HG02571 (cell line): ENCODE measurements around the gene ZNF280B.
"Not testable (repeated sequence)": the region's sequence is repeated elsewhere in the genome, so short reads cannot be mapped to it uniquely, and the experiment has no call there.

Source experiments
- ATAC-seq: cut with Tn5 transposase; IDR thresholded peaks from one replicate; pipeline ENCODE4 v1.9.1; 2021; ENCODE audit warnings: mild to moderate bottlenecking, moderate library complexity; ENCODE audit not compliant: unreplicated experiment

ZNF280B gene

DNA sequence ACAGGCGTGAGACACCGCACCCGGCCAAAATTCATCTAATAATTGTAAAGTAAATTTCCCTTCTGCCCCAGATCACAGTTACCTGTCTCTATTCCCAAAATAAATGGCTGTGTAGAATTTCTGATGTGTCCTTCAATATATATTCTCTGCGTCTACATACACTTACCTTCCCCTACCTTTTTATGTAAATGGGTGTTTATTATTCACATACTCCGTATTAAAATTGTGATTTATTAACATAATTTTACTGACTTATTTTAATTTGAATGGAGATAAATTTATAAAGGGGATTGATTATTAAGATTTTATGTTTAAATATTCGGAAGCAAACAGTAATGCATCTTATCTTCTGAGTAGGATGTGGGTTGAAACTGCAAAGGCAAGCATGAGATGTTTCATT, 28.0 kb upstream of the ZNF280B start:
- no peak for ATAC-seq

DNA sequence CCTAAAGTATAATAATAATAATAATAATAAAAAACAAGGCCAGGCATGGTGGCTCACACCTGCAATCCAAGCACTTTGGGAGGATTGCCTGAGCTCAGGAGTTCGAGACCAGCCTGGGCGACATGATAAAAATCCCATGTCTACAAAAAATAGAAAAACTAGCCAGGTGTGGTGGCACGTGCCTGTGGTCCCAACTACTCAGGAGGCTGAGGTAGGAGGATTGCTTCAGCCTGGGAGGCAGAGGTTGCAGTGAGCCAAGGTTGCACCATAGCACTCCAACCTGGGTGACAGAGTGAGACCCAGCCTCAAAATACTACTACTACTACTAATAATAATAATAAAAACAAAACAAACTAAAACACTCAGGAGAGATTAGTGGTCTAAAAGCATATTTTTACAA, 27.1 kb upstream of the ZNF280B start:
- ATAC-seq, result no peak

DNA sequence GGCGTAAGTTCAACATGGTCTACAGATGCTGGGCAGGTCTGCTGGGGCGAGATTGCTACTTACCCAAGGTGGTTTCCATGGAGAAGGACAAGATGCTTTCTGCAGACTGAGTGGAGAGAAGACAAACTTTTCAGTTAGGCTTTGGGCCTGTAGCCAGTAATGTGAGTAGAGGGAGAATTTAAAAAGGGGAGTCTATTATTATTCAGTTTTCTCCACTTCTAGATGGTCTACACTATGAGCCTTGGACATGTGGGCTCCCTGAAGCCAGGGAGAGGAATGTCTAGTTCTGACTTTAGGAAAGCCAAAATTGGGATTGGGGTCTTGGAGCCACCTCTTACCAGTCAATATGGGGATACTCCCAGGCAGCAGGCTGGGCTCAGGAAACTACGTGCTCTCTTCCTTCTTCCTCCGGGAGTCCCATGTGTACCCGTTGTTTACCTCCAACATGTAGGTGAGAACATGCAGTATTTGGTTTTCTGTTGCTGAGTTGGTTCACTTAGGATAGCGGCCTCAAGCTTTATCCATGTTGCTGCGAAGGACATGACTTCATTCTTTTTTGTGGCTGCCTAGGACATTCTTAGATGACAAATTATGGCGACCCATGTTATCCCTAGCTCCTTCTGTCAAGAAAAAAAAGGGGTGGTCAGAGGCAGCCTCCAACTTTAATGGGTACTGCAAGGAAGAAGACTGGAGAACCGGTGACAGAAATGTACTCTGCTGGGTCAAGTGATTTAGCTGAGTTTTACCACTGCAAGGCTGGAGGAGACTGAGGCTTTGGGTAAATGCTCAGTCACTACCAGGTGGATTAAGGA, 26.3 kb upstream of the ZNF280B start:
- ATAC-seq, result no peak

DNA sequence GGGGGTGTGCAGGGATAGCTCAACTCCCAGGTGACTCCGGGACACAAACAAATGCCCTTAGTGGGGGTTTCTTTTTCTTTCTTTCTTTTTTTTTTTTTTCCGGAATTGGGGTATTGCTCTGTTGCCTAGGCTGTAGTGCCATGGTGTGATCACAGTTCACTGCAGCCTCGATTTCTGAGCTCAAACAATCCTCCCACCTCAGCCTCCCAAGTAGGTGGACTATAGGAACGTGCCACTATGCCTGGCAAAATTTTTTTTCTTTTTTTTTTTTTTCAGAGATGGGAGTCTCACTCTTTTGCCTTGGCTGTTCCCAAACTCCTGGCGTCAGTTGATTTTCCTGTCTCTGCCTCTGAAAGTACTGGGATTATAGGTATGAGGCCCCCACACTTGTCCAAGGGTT, 25.3 kb upstream of the ZNF280B start:
- no peak for ATAC-seq

DNA sequence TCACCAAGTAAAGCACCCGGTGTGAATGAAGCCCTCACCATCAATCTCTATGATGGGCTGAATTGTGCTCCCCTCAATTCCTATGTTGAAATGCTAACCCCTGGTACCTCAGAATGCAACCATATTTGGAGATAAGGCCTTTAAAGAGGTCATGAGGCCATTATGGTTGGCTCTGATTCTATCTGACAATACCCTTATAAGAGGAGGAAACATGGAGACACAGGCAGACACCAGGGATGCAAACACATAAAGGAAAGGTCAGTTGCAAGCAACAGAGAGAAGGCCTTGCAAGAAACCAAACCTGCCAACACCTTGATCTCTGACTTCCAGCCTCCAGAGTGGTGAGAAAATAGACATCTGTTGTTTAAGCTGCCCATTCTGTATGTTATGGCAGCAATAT, 24.9 kb upstream of the ZNF280B start:
- no peak for ATAC-seq

DNA sequence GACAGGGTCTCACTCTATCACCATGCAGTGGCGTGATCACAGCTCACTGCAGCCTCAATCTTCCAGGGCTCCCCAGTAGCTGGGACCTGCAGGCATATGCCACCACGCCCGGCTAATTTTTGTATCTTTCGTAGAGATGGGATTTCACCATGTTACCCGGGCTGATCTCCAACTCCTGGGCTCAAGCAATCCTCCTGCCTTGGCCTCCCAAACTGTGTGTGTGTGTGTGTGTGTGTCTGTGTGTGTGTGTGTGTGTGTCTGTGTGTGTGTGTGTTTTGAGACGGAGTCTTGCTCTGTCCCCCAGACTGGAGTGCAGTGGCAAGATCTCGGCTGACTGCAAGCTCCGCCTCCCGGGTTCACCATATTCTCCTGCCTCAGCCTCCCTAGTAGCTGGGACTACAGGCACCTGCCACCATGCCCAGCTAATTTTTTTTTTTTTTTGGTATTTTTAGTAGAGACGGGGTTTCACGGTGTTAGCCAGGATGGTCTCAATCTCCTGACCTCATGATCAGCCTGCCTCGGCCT, 24.1 kb upstream of the ZNF280B start:
- ATAC-seq, result not testable (repeated sequence)

DNA sequence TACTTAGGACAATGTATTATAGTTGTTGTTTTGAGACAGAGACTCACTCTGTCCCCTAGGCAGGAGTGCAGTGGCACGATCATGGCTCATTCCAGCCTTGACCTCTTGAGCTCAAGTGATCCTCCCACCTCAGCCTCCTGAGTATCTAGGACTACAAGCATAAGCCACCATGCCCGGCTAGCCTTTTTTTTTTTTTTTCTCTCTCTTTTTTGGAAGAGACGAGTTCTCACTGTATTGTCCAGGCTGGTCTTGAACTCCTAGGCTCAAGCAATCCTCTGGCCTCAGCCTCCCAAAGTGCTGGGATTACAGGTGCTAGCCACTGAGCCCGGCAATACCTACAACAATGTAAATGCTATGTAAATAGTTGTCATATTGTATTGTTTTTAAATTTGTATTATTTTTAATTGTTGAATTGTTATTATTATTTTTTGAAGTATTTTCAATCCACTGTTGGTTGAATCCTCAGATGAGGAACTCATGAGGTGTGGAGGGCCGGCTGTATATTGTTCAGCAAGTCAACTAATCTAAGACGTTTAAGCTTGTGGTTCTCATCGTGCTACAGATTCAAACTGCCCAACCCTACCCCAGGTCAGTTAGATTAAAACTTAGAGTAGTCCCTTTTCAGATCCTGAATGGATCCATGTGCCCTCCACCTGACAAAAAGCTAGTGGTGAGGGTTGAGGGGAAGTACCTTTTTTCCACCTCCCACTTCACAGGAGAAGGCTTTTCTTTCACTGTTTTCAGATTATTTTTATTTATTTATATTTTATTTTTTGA, 23.4 kb upstream of the ZNF280B start:
- no peak for ATAC-seq

DNA sequence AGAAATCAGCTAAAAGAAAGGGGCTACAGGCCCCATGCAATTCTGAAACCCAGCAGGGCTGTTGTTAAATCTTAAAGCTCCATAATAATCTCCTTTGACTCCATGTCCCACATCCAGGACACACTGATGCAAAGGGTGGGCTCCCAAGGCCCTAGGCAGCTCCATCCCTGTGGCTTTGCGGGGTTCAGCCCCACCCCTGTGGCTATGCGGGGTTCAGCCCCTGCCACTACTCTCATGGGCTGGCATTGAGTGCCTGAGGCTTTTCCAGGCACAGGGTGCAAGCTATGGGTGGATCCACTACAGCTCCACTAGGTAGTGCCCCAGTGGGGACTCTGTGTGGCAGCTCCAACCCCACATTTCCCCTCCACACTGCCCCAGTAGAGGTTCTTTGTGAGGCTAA, 20.2 kb upstream of the ZNF280B start:
- ATAC-seq, result no peak

DNA sequence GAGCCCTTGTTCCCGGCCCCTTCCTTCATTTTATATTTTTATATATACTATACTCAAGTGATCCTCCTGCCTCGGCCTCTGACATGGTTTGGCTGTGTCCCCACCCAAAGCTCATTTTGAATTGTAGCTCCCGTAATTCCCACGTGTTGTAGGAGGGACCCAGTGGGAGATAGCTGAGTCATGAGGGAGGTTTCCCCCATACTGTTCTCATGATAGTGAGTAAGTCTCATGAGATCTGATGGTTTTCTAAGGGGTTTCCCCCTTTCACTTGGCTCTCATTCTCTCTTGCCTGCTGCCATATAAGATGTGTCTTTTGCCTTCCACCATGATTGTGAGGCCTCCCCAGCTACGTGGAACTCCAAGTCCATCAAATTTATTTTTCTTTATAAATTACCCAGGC, 18.8 kb upstream of the ZNF280B start:
- no peak for ATAC-seq

DNA sequence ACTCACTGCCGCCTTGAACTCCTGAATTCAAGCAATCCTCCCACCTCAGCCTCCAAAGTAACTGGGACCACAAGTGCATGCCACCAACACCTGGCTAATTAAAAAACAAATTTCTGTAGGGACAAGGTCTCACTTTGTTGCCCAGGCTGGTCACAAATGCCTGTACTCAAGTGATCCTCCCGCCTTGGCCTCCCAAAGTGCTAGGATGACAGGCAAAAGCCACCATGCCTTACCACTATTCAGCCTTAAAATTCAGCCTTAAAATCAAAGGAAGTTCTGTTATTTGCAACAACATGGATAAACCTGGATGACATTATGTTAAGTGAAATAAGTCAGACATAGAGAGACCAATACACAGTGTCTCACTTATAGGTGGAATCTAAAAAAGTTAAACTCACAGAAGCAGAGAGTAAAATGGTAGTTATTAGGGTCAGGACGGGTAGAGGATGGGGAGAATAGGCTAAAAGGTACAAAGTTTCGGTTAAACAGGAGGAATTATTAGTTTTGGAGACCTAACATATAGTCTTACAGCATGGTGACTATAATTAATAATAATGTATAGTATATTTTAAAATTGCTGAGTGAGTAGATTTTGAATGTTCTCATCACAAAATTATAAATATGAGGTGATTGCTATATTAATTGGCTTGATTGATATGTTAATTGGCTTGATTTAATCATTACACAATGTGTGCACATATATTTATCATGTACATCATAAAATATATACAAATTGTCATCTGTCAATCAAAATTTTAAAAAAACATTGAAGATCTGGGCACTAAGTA, 17.8 kb upstream of the ZNF280B start:
- ATAC-seq, result no peak

DNA sequence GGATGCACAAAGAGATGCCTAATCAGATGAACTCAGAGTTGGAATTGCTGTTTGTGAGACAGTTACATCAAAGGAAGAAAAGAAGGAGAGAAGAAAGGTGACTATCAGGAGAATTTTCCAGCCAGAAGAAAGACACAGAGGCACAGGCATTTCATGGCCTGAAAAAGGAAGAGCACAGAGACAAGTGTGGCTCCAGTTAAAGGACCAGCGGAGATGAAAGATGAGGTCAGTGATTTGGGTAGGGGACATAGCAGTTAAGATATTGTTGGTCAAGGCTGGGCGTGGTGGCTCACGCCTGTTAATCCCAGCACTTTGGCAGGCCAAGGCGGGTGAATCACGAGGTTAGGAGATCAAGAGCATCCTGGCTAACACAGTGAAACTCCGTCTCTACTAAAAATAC, 15.0 kb upstream of the ZNF280B start:
- no peak for ATAC-seq

DNA sequence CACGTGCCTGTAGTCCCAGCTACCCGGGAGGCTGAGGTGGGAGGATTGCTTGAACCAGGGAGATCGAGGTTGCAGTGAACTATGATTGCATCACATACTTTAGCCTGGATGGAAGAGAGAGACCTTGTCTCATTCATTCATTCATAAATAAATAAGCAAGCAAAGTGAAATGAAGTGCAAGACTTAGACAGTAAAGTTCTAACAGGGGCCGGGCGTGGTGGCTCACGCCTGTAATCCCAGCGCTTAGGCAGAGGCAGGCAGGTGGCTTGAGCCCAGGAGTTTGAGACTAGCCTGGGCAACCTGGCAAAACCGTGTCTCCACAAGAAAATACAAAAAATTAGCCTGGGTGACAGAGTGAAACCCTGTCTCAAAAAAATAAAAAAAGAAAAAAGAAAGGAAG, 13.1 kb upstream of the ZNF280B start:
- ATAC-seq, result no peak

DNA sequence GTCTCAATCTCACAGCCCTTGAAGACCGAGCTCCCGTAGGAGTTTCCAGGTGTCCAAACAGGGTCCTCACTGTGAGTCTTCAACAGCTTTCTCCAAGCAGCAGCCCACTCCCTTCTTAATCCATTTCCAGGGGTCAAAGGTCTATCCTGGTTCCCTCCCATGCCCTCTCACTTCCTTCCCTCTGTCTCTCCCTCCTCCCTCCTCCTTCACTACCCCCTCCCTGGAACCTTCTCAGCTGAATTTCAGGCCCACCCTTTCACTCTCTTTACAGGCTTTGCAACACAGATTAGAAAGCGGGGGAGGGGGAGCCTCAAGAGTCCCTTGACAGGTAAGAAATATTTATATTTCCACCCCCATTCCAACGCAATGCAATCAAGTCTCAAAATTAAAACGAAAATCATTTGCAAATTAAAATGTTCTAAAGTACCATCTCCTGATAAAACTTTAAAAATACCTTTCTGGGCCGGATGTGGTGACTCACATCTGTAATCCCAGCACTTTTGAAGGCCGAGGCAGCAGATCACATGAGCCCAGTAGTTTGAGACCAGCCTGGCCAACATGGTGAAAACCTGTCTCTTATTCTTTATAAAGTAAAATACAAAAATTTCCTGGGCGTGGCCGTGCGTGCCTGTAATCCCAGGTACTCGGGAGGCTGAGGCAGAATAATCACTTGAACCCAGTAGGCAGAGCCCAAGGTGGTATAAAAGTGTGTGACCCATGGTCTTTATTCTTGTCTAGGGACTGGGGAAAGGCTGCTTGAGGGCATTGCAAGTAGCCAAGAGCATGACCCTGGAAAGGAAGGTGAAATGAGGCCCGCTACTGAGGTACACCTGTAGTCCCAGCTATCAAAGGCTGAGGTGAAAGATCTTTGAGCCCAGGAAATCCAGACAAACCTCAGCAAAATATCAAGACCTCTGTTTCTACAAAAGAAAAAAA, 12.4 kb upstream of the ZNF280B start:
- ATAC-seq, result no peak

DNA sequence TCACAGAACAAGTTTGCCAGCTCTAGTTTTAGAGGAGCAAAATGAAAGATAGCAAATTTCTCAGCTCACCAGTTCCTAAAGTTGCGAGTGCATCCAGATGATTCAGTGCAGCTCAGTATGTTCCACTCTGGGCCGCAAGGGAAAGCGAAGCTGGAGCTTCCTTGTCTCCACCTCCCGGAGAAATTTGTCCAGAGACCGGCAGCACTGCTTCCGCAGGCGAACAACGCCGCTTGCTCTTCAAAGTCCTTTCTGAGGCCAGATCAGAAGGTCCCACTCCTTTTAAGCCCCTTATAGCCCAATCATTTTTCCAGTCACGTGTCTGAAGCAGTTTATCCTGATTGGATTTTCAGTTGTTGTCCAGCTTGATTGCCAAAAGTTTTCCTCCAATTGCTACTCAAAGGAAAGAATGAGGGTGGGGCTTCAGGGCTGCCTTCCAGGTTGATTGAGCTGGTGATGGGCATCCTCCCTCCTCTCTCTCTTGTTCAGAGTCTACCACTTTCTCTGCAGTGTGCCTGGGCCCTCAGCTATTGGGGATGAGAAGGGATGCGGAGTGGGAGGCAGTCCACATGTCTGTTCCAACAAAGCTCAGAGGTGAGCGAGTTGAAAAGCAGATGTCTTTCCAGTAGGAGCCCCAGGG, 11.6 kb upstream of the ZNF280B start, which contains the start of gene ZNF280A:
TSS of gene ZNF280A (minus strand) at position 251 of the 637 bp plus-strand sequence. CDS start 4,640 bp downstream, outside the sequence.
- ATAC-seq, result no peak

DNA sequence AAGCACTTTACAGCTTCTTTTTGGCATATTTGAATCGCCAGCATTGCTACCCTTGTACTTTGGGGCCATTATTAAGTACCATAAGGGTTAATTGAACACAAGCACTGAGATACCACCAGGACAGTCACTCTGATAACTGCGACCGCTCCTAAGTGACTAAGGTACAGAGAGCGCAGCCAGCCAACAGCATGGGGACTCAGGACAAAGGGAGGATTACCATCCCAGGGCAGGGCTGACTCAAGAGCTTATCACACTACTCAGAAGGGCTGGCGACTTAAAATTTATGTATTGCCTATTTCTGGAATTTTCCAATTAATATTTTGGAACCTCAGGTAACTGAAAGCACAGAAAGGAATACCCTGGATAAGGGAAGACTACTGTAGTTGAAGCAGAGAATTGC, 11.0 kb upstream of the ZNF280B start:
- ATAC-seq, result no peak

DNA sequence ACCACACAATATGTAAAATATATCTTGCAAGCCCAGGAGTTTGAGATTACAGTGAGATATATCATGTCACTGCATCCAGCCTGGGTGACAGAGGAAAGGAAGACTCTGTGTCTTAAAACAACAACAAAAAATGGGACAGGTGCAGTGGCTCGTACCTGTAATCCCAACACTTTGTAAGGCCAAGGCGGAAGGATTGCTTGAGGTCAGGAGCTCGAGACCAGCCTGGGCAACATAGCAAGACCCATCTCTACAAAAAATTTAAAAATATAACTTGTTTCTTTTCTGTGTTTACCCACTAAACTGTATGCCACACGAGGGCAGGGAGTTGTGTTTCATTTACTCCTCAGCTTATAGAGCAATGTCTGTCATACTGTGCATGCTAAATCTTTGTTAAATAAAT, 8.4 kb upstream of the ZNF280B start:
- ATAC-seq, result no peak

DNA sequence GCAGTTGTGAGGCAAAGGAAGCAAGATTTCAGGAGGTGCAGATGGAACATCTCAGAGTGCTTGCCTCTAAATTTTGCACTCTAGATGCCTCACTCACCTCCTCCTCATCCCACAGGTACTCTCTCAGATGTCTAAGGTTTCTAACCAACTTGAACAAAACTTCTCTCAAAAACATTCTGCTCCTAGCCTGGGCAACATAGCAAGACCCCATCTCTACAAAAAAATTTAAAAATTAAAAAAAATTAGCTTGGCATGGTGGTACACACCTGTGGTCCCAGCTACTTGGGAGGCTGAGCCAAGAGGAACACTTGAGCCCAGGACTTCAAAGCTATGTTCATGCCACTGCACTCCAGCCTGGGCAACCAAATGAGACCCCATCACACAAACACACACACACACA, 7.3 kb upstream of the ZNF280B start:
- ATAC-seq, result no peak

DNA sequence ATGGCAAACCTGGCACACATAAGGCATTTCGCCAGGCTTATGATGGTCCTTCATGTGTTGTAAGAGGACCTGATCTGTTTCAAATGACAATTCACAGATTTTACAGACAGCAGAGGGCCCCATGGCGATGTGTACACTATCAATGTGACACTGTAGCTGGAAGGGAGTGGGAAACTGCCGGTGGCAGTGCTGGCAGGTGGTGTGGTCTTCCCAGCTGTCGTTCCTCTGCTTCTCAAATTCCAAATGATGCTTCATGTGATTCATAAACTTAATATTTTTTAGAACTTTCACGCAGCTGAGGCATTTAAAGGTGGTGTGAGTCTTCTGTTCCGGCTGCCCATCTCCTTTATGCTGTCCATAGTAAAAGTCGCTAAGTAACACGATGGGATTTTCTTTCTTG, 5.9 kb upstream of the ZNF280B start:
- ATAC-seq, result not testable (repeated sequence)

DNA sequence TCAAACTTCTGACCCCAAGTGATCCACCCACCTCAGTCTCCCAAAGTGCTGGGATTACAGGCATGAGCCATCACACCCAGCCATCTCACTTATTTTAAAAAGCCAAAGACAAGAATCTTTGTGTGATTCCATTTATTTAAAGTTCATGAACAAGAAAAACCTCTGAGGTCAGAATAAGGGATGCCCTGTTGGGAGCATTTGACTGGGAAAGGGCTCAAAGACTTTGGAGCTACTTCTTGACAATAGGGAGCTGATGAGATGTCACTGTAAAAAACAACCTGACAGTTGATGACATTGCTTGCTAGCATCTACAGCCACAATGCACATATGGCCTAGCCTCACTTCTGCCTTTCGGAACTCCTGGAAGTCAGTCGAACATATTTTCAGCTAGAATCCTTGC, 5.1 kb upstream of the ZNF280B start:
- ATAC-seq, result no peak

DNA sequence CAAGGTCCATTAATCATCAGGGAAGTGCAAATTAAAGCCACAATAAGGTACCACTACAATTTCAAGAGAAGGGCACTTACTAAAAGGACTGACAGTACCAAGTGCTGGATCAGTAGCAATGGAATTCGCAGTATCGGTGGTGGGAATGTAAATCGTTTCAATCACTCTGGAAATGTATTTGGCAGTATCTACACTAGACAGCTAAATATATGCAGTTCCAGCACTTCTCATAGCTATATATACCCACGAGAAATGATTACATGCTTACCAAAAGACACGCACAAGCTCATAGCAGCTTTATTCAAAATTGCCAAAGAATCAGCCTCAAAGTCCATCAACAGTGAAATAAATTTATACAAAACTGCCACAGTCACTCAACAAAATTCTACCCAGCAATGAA, 4.4 kb upstream of the ZNF280B start:
- ATAC-seq, result no peak
